Astrocyte of the spinal cord (primary cell): ENCODE data around the gene MRC2.
"Not testable (repeated sequence)": the region's sequence is repeated elsewhere in the genome, so short reads cannot be mapped to it uniquely, and the experiment has no call there.

ENCODE experiments used
- DNase-seq: peaks from one replicate; pipeline ENCODE4 v3.0.0; 2011; ENCODE audit warnings: low read depth, low spot score
- H3K4me3 ChIP-seq: 2 replicates; pipeline ENCODE4 v1.5.1; 2011; ENCODE audit warnings: low read depth, mild to moderate bottlenecking, low read length, moderate library complexity
- in situ Hi-C: cut with HindIII; loops from 2 replicates; pipeline ENCODE4 v1.10.0; 2017; ENCODE audit warnings: low sequenced_read_pairs
- TF ChIP-seq, protein P1 (sequence below): IDR thresholded peaks from 2 replicates; pipeline ENCODE4 v1.5.1; 2012; ENCODE audit warnings: low read depth, mild to moderate bottlenecking, low read length, inconsistent platforms

MRC2 gene

GRCh38 chr17:62696256-62696655, 68.8 kb downstream of the MRC2 start:
- no peak overlapping the region for H3K4me3 ChIP-seq
- TF ChIP-seq, protein P1, sequence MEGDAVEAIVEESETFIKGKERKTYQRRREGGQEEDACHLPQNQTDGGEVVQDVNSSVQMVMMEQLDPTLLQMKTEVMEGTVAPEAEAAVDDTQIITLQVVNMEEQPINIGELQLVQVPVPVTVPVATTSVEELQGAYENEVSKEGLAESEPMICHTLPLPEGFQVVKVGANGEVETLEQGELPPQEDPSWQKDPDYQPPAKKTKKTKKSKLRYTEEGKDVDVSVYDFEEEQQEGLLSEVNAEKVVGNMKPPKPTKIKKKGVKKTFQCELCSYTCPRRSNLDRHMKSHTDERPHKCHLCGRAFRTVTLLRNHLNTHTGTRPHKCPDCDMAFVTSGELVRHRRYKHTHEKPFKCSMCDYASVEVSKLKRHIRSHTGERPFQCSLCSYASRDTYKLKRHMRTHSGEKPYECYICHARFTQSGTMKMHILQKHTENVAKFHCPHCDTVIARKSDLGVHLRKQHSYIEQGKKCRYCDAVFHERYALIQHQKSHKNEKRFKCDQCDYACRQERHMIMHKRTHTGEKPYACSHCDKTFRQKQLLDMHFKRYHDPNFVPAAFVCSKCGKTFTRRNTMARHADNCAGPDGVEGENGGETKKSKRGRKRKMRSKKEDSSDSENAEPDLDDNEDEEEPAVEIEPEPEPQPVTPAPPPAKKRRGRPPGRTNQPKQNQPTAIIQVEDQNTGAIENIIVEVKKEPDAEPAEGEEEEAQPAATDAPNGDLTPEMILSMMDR = no peak
- in situ Hi-C loops = no loop called here
- DNase-seq = no peak

DNA sequence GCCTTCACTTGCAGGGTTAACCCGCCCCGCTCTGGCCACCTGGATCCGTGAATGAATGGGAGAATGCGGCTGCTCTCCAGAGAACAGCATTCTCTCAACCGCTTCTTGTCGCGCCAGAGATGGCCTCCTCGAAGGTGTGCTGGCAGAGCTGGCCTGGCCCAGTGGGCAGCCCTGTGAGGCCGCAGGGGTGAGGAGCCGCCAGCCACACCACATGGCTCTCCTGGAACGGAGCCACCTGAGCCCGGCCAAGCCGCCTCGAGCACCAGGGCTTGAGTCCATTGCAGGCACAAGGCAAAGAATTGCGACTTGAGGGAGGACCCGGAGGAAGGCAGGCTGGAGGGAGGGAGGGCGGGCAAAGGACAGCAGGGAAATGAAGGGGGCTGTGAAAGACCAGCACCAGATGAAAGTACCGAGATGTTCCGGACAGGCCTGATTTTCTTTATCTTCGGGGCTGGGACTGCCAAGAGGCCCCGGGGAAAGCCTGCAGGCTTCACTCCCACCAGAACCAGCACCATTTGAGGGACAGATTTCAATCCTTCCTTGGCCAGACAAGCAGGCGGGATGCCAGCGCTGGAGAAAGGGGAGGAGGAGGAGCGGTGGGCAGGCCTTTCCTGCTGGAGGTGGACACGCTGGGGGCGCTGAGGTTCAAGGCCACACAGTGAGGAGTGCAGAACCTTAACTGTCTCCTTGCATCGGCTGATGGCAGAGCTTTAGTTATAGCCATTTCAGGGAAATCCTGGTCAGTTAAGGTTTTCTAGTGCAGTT, 69.4 kb downstream of the MRC2 start:
- DNase-seq = no peak
- TF ChIP-seq, protein P1 = no peak
- in situ Hi-C loops = no loop called here
- H3K4me3 ChIP-seq = no peak overlapping the region

GRCh38 chr17:62698459-62698858, 71.0 kb downstream of the MRC2 start:
- in situ Hi-C loops, H3K4me3 ChIP-seq, DNase-seq: not testable (repeated sequence)

GRCh38 chr17:62700964-62701705, 73.7 kb downstream of the MRC2 start:
- H3K4me3 ChIP-seq = no peak overlapping the region
- TF ChIP-seq, protein P1 = no peak
- no peak for DNase-seq
- in situ Hi-C loops = no loop called here

- TF ChIP-seq, protein P1 = no peak
- no peak overlapping the region for H3K4me3 ChIP-seq
- no peak for DNase-seq
- in situ Hi-C loops = no loop called here
These were observed 74.2 kb downstream of the MRC2 start for GRCh38 chr17:62701706-62702085.

- no peak overlapping the region for H3K4me3 ChIP-seq
- no peak for DNase-seq
- in situ Hi-C loops = no loop called here
- TF ChIP-seq, protein P1 = no peak
These were observed 75.3 kb downstream of the MRC2 start for GRCh38 chr17:62702746-62703260.

DNA sequence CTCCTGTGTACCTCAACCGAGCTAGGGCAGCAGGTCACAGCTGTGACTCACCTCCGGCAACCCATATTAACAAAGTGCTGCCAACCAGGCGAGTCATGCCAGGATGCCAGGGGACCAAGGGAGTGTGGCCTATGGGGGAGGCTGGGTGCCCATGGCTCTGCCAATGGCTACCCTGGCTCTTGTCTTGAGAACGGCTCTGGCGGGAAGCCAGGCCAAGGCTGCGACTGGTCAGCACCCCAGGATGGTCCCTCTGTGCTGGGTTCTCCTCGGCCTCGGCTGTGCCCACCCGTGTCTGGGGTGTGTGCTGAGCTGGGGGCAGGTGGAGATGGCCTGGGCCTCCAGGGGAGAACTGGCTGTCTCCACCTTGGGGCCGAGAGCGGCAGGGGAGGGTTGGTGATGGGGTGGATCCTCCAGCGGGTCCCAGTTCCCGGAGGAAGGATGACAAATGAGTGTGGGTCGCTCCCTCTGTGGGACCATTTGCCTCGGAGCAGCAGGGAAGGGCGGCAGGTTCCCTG, 75.8 kb downstream of the MRC2 start:
- H3K4me3 ChIP-seq = peak overlapping the region; percentile 59
- DNase-seq = peak; percentile 39
- in situ Hi-C loops = no loop called here
- TF ChIP-seq, protein P1 = no peak
